Stimulated activated naive CD8-positive, alpha-beta T cell treated with anti-CD3 and anti-CD28 coated beads, Interleukin-15, Interleukin-2, amounts not matched to agents 100 ng/mL and 50 ng/mL, for 24 hours (primary cell): ENCODE data around the gene TMC4.
A peak's percentile ranks its signal among the peaks of the same experiment; 100 is the strongest.

ENCODE experiments used
- H3K27ac Mint-ChIP-seq: one replicate; pipeline ENCODE4 v1.8.0; 2021; ENCODE audit warnings: mild to moderate bottlenecking, mixed read lengths
- H3K27me3 Mint-ChIP-seq: one replicate; pipeline ENCODE4 v1.8.0; 2021; ENCODE audit warnings: mixed read lengths
- H3K36me3 Mint-ChIP-seq: one replicate; pipeline ENCODE4 v1.8.0; 2021; ENCODE audit warnings: low read depth, mixed read lengths
- H3K4me1 Mint-ChIP-seq: one replicate; pipeline ENCODE4 v1.8.0; 2021; ENCODE audit warnings: low read depth, mixed read lengths
- H3K4me3 Mint-ChIP-seq: one replicate; pipeline ENCODE4 v1.8.0; 2021; ENCODE audit warnings: mild to moderate bottlenecking, mixed read lengths
- H3K9me3 Mint-ChIP-seq: one replicate; pipeline ENCODE4 v1.8.0; 2021; ENCODE audit warnings: mixed read lengths

The TMC4 gene

GRCh38 chr19:54159352-54160181 lies 13.4 kb downstream of the TMC4 start, which contains the start of gene LENG1:
TSS of gene LENG1 (minus strand) at chr19:54159721. CDS start at chr19:54159695, 26 bp downstream.
- H3K4me3 Mint-ChIP-seq: peak within 1 kb of the TSS; percentile 97
- peak within 1 kb of the TSS; percentile 99 for H3K27ac Mint-ChIP-seq
- peaks cover 11% of the 10 kb centered on the region for H3K27me3 Mint-ChIP-seq
- peaks cover 23% of the 10 kb centered on the region for H3K36me3 Mint-ChIP-seq
- H3K9me3 Mint-ChIP-seq: no peaks in the 10 kb centered on the region
- H3K4me1 Mint-ChIP-seq: peaks cover 75% of the 10 kb centered on the region

GRCh38 chr19:54158812-54159351 lies 14.1 kb downstream of the TMC4 start:
- Mint-ChIP-seq H3K4me3 (peak overlapping the region; percentile 97), H3K36me3 (peaks cover 30% of the 10 kb centered on the region), H3K27me3 (peaks cover 6% of the 10 kb centered on the region), H3K9me3 (no peaks in the 10 kb centered on the region), H3K4me1 (peaks cover 75% of the 10 kb centered on the region), H3K27ac (peak overlapping the region; percentile 99)

GRCh38 chr19:54156953-54157352 lies 16.0 kb downstream of the TMC4 start:
- peaks cover 38% of the 10 kb centered on the region for H3K36me3 Mint-ChIP-seq
- H3K9me3 Mint-ChIP-seq: no peaks in the 10 kb centered on the region
- H3K4me1 Mint-ChIP-seq: peaks cover 66% of the 10 kb centered on the region
- H3K4me3 Mint-ChIP-seq: no peak overlapping the region
- peak overlapping the region; percentile 71 for H3K27ac Mint-ChIP-seq
- no peaks in the 10 kb centered on the region for H3K27me3 Mint-ChIP-seq

- no peak overlapping the region for H3K27ac Mint-ChIP-seq
- H3K36me3 Mint-ChIP-seq: peaks cover 42% of the 10 kb centered on the region
- no peak overlapping the region for H3K4me3 Mint-ChIP-seq
- peaks cover 61% of the 10 kb centered on the region for H3K4me1 Mint-ChIP-seq
- H3K27me3 Mint-ChIP-seq: no peaks in the 10 kb centered on the region
- H3K9me3 Mint-ChIP-seq: no peaks in the 10 kb centered on the region
These were observed 16.5 kb downstream of the TMC4 start for GRCh38 chr19:54156490-54156889.

- no peak overlapping the region for H3K27ac Mint-ChIP-seq
- H3K36me3 Mint-ChIP-seq: peaks cover 48% of the 10 kb centered on the region
These were observed 17.3 kb downstream of the TMC4 start for GRCh38 chr19:54155694-54156093.

GRCh38 chr19:54154603-54155345 lies 18.2 kb downstream of the TMC4 start:
- H3K4me1 Mint-ChIP-seq: peaks cover 45% of the 10 kb centered on the region
- H3K9me3 Mint-ChIP-seq: no peaks in the 10 kb centered on the region
- H3K27me3 Mint-ChIP-seq: no peaks in the 10 kb centered on the region
- H3K4me3 Mint-ChIP-seq: no peak overlapping the region
- H3K36me3 Mint-ChIP-seq: peaks cover 52% of the 10 kb centered on the region
- H3K27ac Mint-ChIP-seq: peak overlapping the region; percentile 72

More at GRCh38 chr19:54155694-54156093, 17.3 kb downstream of the TMC4 start:
- no peaks in the 10 kb centered on the region for H3K9me3 Mint-ChIP-seq
- H3K4me3 Mint-ChIP-seq: no peak overlapping the region
- no peaks in the 10 kb centered on the region for H3K27me3 Mint-ChIP-seq
- peaks cover 55% of the 10 kb centered on the region for H3K4me1 Mint-ChIP-seq

- Mint-ChIP-seq H3K4me3 (no peak overlapping the region), H3K4me1 (peaks cover 37% of the 10 kb centered on the region), H3K27me3 (no peaks in the 10 kb centered on the region), H3K36me3 (peaks cover 58% of the 10 kb centered on the region), H3K27ac (peak overlapping the region; percentile 52), H3K9me3 (no peaks in the 10 kb centered on the region)
These were observed 19.1 kb downstream of the TMC4 start for GRCh38 chr19:54153731-54154326.

GRCh38 chr19:54152878-54153524 lies 20.0 kb downstream of the TMC4 start:
- no peak overlapping the region for H3K4me3 Mint-ChIP-seq
- peaks cover 29% of the 10 kb centered on the region for H3K4me1 Mint-ChIP-seq
- H3K27me3 Mint-ChIP-seq: no peaks in the 10 kb centered on the region
- H3K27ac Mint-ChIP-seq: no peak overlapping the region
- no peaks in the 10 kb centered on the region for H3K9me3 Mint-ChIP-seq
- H3K36me3 Mint-ChIP-seq: peaks cover 61% of the 10 kb centered on the region

GRCh38 chr19:54152267-54152666 lies 20.7 kb downstream of the TMC4 start:
- peaks cover 24% of the 10 kb centered on the region for H3K4me1 Mint-ChIP-seq
- no peak overlapping the region for H3K4me3 Mint-ChIP-seq
- no peaks in the 10 kb centered on the region for H3K9me3 Mint-ChIP-seq
- no peak overlapping the region for H3K27ac Mint-ChIP-seq
- peaks cover 66% of the 10 kb centered on the region for H3K36me3 Mint-ChIP-seq
- H3K27me3 Mint-ChIP-seq: no peaks in the 10 kb centered on the region

GRCh38 chr19:54151362-54152035 lies 21.5 kb downstream of the TMC4 start:
- Mint-ChIP-seq H3K27ac (no peak overlapping the region), H3K9me3 (no peaks in the 10 kb centered on the region), H3K36me3 (peaks cover 68% of the 10 kb centered on the region), H3K4me1 (peaks cover 19% of the 10 kb centered on the region), H3K4me3 (no peak overlapping the region), H3K27me3 (no peaks in the 10 kb centered on the region)

- peaks cover 10% of the 10 kb centered on the region for H3K4me1 Mint-ChIP-seq
- H3K36me3 Mint-ChIP-seq: peaks cover 61% of the 10 kb centered on the region
- no peaks in the 10 kb centered on the region for H3K9me3 Mint-ChIP-seq
- no peaks in the 10 kb centered on the region for H3K27me3 Mint-ChIP-seq
- no peak overlapping the region for H3K27ac Mint-ChIP-seq
- no peak overlapping the region for H3K4me3 Mint-ChIP-seq
These were observed 23.7 kb downstream of the TMC4 start for GRCh38 chr19:54149021-54149812.

- Mint-ChIP-seq H3K36me3 (peaks cover 62% of the 10 kb centered on the region), H3K4me1 (peaks cover under 1% of the 10 kb centered on the region), H3K27me3 (no peaks in the 10 kb centered on the region), H3K4me3 (no peak overlapping the region), H3K9me3 (no peaks in the 10 kb centered on the region), H3K27ac (no peak overlapping the region)
These were observed 24.8 kb downstream of the TMC4 start for GRCh38 chr19:54148158-54148557.

- no peak overlapping the region for H3K4me3 Mint-ChIP-seq
- H3K9me3 Mint-ChIP-seq: no peaks in the 10 kb centered on the region
- H3K27me3 Mint-ChIP-seq: no peaks in the 10 kb centered on the region
- peaks cover 66% of the 10 kb centered on the region for H3K36me3 Mint-ChIP-seq
- no peak overlapping the region for H3K27ac Mint-ChIP-seq
- H3K4me1 Mint-ChIP-seq: no peaks in the 10 kb centered on the region
These were observed 25.3 kb downstream of the TMC4 start for GRCh38 chr19:54147676-54148075.
